Stimulated activated CD8-positive, alpha-beta memory T cell treated with anti-CD3 and anti-CD28 coated beads, Interleukin-15, amount 100 ng/mL, for 24 hours (primary cell): ENCODE results near the gene SRPRB.

Experiments used
- DNase-seq: peaks from one replicate; pipeline ENCODE4 v3.0.0-alpha.2; 2020; ENCODE audit warnings: low read depth

The SRPRB gene

GRCh38 chr3:133805702-133806475, at the start of gene SRPRB:
Gene SRPRB (plus strand): TSS chr3:133805815. CDS start chr3:133805849, 34 bp downstream.
- DNase-seq: peak; percentile 87

- no peak for DNase-seq
Observed at GRCh38 chr3:133756716-133757694, 48.6 kb upstream of the SRPRB start.

- no peak for DNase-seq
Observed at GRCh38 chr3:133757701-133758567, 47.7 kb upstream of the SRPRB start.

- no peak for DNase-seq
Observed at GRCh38 chr3:133758568-133758928, 47.1 kb upstream of the SRPRB start.

- DNase-seq: no peak
Observed at GRCh38 chr3:133758964-133759739, 46.5 kb upstream of the SRPRB start.

GRCh38 chr3:133759740-133760305, 45.8 kb upstream of the SRPRB start:
- DNase-seq: no peak

- no peak for DNase-seq
Observed at GRCh38 chr3:133760916-133761315, 44.7 kb upstream of the SRPRB start.

- no peak for DNase-seq
Observed at GRCh38 chr3:133761605-133762484, 43.8 kb upstream of the SRPRB start.

- no peak for DNase-seq
Observed at GRCh38 chr3:133762539-133762938, 43.1 kb upstream of the SRPRB start.

- no peak for DNase-seq
Observed at GRCh38 chr3:133763797-133764683, 41.6 kb upstream of the SRPRB start.

GRCh38 chr3:133765256-133765655, 40.4 kb upstream of the SRPRB start:
- no peak for DNase-seq

- DNase-seq: no peak
Observed at GRCh38 chr3:133767607-133768006, 38.0 kb upstream of the SRPRB start.

- DNase-seq: no peak
Observed at GRCh38 chr3:133769536-133769935, 36.1 kb upstream of the SRPRB start.

- DNase-seq: no peak
Observed at GRCh38 chr3:133773732-133774131, 31.9 kb upstream of the SRPRB start.

GRCh38 chr3:133775309-133775708, 30.3 kb upstream of the SRPRB start:
- DNase-seq: no peak

- DNase-seq: no peak
Observed at GRCh38 chr3:133775835-133776234, 29.8 kb upstream of the SRPRB start.

- DNase-seq: no peak
Observed at GRCh38 chr3:133776794-133777438, 28.7 kb upstream of the SRPRB start.
